ENCODE data around the gene TIAL1. TPM values are rescaled to one million over a fixed set of nuclear protein-coding genes. Genes with fewer than 3 reads are reported as not detected.
"Not testable (repeated sequence)": the region's sequence is repeated elsewhere in the genome, so short reads cannot be mapped to it uniquely, and the experiment has no call there.

TIAL1 gene
- polyA plus RNA-seq, 2 donors: 46.8 to 55.1 TPM

GRCh38 chr10:119637631-119638030 is 40.9 kb upstream of the TIAL1 start:
- 73 to 74% methylated on average over 4 of the region's 4 CpGs for WGBS, 2 donors

GRCh38 chr10:119634219-119634544 is 37.4 kb upstream of the TIAL1 start:
- H3K27ac ChIP-seq (ENCODE audit: low read depth in 2 of 2, low read length in 1 of 2): no peak overlapping the region
- no peaks in the 10 kb centered on the region for H3K4me1 ChIP-seq (ENCODE audit: control insufficient read depth in 2 of 2, insufficient read depth in 2 of 2, low read length in 1 of 2)
- no peak overlapping the region for H3K4me3 ChIP-seq (ENCODE audit: low read depth in 1 of 2, low read length in 2 of 2)
- 68 to 83% methylated on average over 1 of the region's 1 CpG for WGBS, 2 donors
- no peaks in the 10 kb centered on the region for H3K36me3 ChIP-seq (ENCODE audit: control insufficient read depth in 2 of 2, insufficient read depth in 2 of 2, low read length in 1 of 2)
- H3K9me3 ChIP-seq (ENCODE audit: control insufficient read depth in 2 of 2, insufficient read depth in 1 of 2, low read depth in 1 of 2, low read length in 1 of 2): no peaks in the 10 kb centered on the region
- no peaks in the 10 kb centered on the region for H3K27me3 ChIP-seq (ENCODE audit: control insufficient read depth in 1 of 2, insufficient read depth in 2 of 2, low read length in 2 of 2)

More at GRCh38 chr10:119637631-119638030, 40.9 kb upstream of the TIAL1 start:
- Histone ChIP-seq H3K27ac (ENCODE audit: low read depth in 2 of 2, low read length in 1 of 2) (no peak overlapping the region), H3K4me3 (ENCODE audit: low read depth in 1 of 2, low read length in 2 of 2) (no peak overlapping the region), H3K36me3 (ENCODE audit: control insufficient read depth in 2 of 2, insufficient read depth in 2 of 2, low read length in 1 of 2) (no peaks in the 10 kb centered on the region), H3K9me3 (ENCODE audit: control insufficient read depth in 2 of 2, insufficient read depth in 1 of 2, low read depth in 1 of 2, low read length in 1 of 2) (no peaks in the 10 kb centered on the region), H3K27me3 (ENCODE audit: control insufficient read depth in 1 of 2, insufficient read depth in 2 of 2, low read length in 2 of 2) (no peaks in the 10 kb centered on the region), H3K4me1 (ENCODE audit: control insufficient read depth in 2 of 2, insufficient read depth in 2 of 2, low read length in 1 of 2) (peaks cover 0 to 2% of the 10 kb centered on the region in 2 donors)

- H3K4me3 ChIP-seq (ENCODE audit: low read depth in 1 of 2, low read length in 2 of 2): no peak overlapping the region
- no peaks in the 10 kb centered on the region for H3K36me3 ChIP-seq (ENCODE audit: control insufficient read depth in 2 of 2, insufficient read depth in 2 of 2, low read length in 1 of 2)
- H3K27me3 ChIP-seq (ENCODE audit: control insufficient read depth in 1 of 2, insufficient read depth in 2 of 2, low read length in 2 of 2): no peaks in the 10 kb centered on the region
- no peaks in the 10 kb centered on the region for H3K4me1 ChIP-seq (ENCODE audit: control insufficient read depth in 2 of 2, insufficient read depth in 2 of 2, low read length in 1 of 2)
- no peak overlapping the region for H3K27ac ChIP-seq (ENCODE audit: low read depth in 2 of 2, low read length in 1 of 2)
- no peaks in the 10 kb centered on the region for H3K9me3 ChIP-seq (ENCODE audit: control insufficient read depth in 2 of 2, insufficient read depth in 1 of 2, low read depth in 1 of 2, low read length in 1 of 2)
- WGBS, 2 donors: 73 to 85% methylated on average over 3 of the region's 3 CpGs
Observed at GRCh38 chr10:119633538-119634218, 36.9 kb upstream of the TIAL1 start.

- WGBS, 2 donors: 78 to 90% methylated on average over 5 of the region's 5 CpGs
- H3K27me3 ChIP-seq (ENCODE audit: control insufficient read depth in 1 of 2, insufficient read depth in 2 of 2, low read length in 2 of 2): no peaks in the 10 kb centered on the region
Observed at GRCh38 chr10:119630300-119630699, 33.5 kb upstream of the TIAL1 start.

GRCh38 chr10:119625570-119626280 is 29.0 kb upstream of the TIAL1 start:
- Histone ChIP-seq H3K36me3 (ENCODE audit: control insufficient read depth in 2 of 2, insufficient read depth in 2 of 2, low read length in 1 of 2) (no peaks in the 10 kb centered on the region), H3K4me1 (ENCODE audit: control insufficient read depth in 2 of 2, insufficient read depth in 2 of 2, low read length in 1 of 2) (no peaks in the 10 kb centered on the region), H3K9me3 (ENCODE audit: control insufficient read depth in 2 of 2, insufficient read depth in 1 of 2, low read depth in 1 of 2, low read length in 1 of 2) (no peaks in the 10 kb centered on the region), H3K4me3 (ENCODE audit: low read depth in 1 of 2, low read length in 2 of 2) (no peak overlapping the region), H3K27me3 (ENCODE audit: control insufficient read depth in 1 of 2, insufficient read depth in 2 of 2, low read length in 2 of 2) (no peaks in the 10 kb centered on the region), H3K27ac (ENCODE audit: low read depth in 2 of 2, low read length in 1 of 2) (no peak overlapping the region)
- 97 to 99% methylated on average over 6 of the region's 6 CpGs for WGBS, 2 donors

More at GRCh38 chr10:119630300-119630699, 33.5 kb upstream of the TIAL1 start:
- H3K4me1 ChIP-seq (ENCODE audit: control insufficient read depth in 2 of 2, insufficient read depth in 2 of 2, low read length in 1 of 2): no peaks in the 10 kb centered on the region
- H3K9me3 ChIP-seq (ENCODE audit: control insufficient read depth in 2 of 2, insufficient read depth in 1 of 2, low read depth in 1 of 2, low read length in 1 of 2): no peaks in the 10 kb centered on the region
- no peak overlapping the region for H3K27ac ChIP-seq (ENCODE audit: low read depth in 2 of 2, low read length in 1 of 2)
- H3K36me3 ChIP-seq (ENCODE audit: control insufficient read depth in 2 of 2, insufficient read depth in 2 of 2, low read length in 1 of 2): no peaks in the 10 kb centered on the region
- no peak overlapping the region for H3K4me3 ChIP-seq (ENCODE audit: low read depth in 1 of 2, low read length in 2 of 2)

GRCh38 chr10:119621078-119621384 is 24.3 kb upstream of the TIAL1 start:
- no peaks in the 10 kb centered on the region for H3K4me1 ChIP-seq (ENCODE audit: control insufficient read depth in 2 of 2, insufficient read depth in 2 of 2, low read length in 1 of 2)
- H3K36me3 ChIP-seq (ENCODE audit: control insufficient read depth in 2 of 2, insufficient read depth in 2 of 2, low read length in 1 of 2): no peaks in the 10 kb centered on the region
- H3K9me3 ChIP-seq (ENCODE audit: control insufficient read depth in 2 of 2, insufficient read depth in 1 of 2, low read depth in 1 of 2, low read length in 1 of 2): no peaks in the 10 kb centered on the region
- H3K27me3 ChIP-seq (ENCODE audit: control insufficient read depth in 1 of 2, insufficient read depth in 2 of 2, low read length in 2 of 2): no peaks in the 10 kb centered on the region
- H3K27ac ChIP-seq (ENCODE audit: low read depth in 2 of 2, low read length in 1 of 2): no peak overlapping the region
- H3K4me3 ChIP-seq (ENCODE audit: low read depth in 1 of 2, low read length in 2 of 2): no peak overlapping the region
- 67 to 75% methylated on average over 3 of the region's 3 CpGs for WGBS, 2 donors

GRCh38 chr10:119620241-119621077 is 23.7 kb upstream of the TIAL1 start:
- Histone ChIP-seq H3K27me3 (ENCODE audit: control insufficient read depth in 1 of 2, insufficient read depth in 2 of 2, low read length in 2 of 2) (no peaks in the 10 kb centered on the region), H3K9me3 (ENCODE audit: control insufficient read depth in 2 of 2, insufficient read depth in 1 of 2, low read depth in 1 of 2, low read length in 1 of 2) (no peaks in the 10 kb centered on the region), H3K27ac (ENCODE audit: low read depth in 2 of 2, low read length in 1 of 2) (no peak overlapping the region), H3K4me3 (ENCODE audit: low read depth in 1 of 2, low read length in 2 of 2) (no peak overlapping the region), H3K4me1 (ENCODE audit: control insufficient read depth in 2 of 2, insufficient read depth in 2 of 2, low read length in 1 of 2) (no peaks in the 10 kb centered on the region), H3K36me3 (ENCODE audit: control insufficient read depth in 2 of 2, insufficient read depth in 2 of 2, low read length in 1 of 2) (no peaks in the 10 kb centered on the region)
- WGBS, 2 donors: 75 to 78% methylated on average over 10 of the region's 10 CpGs

- H3K4me1 ChIP-seq (ENCODE audit: control insufficient read depth in 2 of 2, insufficient read depth in 2 of 2, low read length in 1 of 2); H3K27ac ChIP-seq (ENCODE audit: low read depth in 2 of 2, low read length in 1 of 2): not testable (repeated sequence)
Observed at GRCh38 chr10:119619811-119620210, 23.0 kb upstream of the TIAL1 start.

GRCh38 chr10:119619215-119619614 is 22.5 kb upstream of the TIAL1 start:
- Histone ChIP-seq H3K9me3 (ENCODE audit: control insufficient read depth in 2 of 2, insufficient read depth in 1 of 2, low read depth in 1 of 2, low read length in 1 of 2) (no peaks in the 10 kb centered on the region), H3K4me1 (ENCODE audit: control insufficient read depth in 2 of 2, insufficient read depth in 2 of 2, low read length in 1 of 2) (no peaks in the 10 kb centered on the region), H3K27ac (ENCODE audit: low read depth in 2 of 2, low read length in 1 of 2) (no peak overlapping the region), H3K36me3 (ENCODE audit: control insufficient read depth in 2 of 2, insufficient read depth in 2 of 2, low read length in 1 of 2) (no peaks in the 10 kb centered on the region), H3K4me3 (ENCODE audit: low read depth in 1 of 2, low read length in 2 of 2) (no peak overlapping the region), H3K27me3 (ENCODE audit: control insufficient read depth in 1 of 2, insufficient read depth in 2 of 2, low read length in 2 of 2) (no peaks in the 10 kb centered on the region)
- 59 to 65% methylated on average over 2 of the region's 2 CpGs for WGBS, 2 donors

More at GRCh38 chr10:119619811-119620210, 23.0 kb upstream of the TIAL1 start:
- H3K4me3 ChIP-seq (ENCODE audit: low read depth in 1 of 2, low read length in 2 of 2); H3K36me3 ChIP-seq (ENCODE audit: control insufficient read depth in 2 of 2, insufficient read depth in 2 of 2, low read length in 1 of 2); H3K27me3 ChIP-seq (ENCODE audit: control insufficient read depth in 1 of 2, insufficient read depth in 2 of 2, low read length in 2 of 2); H3K9me3 ChIP-seq (ENCODE audit: control insufficient read depth in 2 of 2, insufficient read depth in 1 of 2, low read depth in 1 of 2, low read length in 1 of 2): not testable (repeated sequence)
- 91 to 92% methylated on average over 8 of the region's 8 CpGs for WGBS, 2 donors
